GM06990 (cell line): ENCODE data around the gene PTGER3.

Experiments
- DNase-seq: peaks from one replicate; pipeline ENCODE4 v3.0.0-alpha.2; 2011; ENCODE audit not compliant: insufficient read length; ENCODE audit errors: extremely low read depth
- H3K27me3 ChIP-seq: replicated peaks from 2 replicates; pipeline ENCODE4 v1.6.0; 2011; ENCODE audit warnings: low read length; ENCODE audit not compliant: control insufficient read depth, insufficient read depth
- H3K36me3 ChIP-seq: 2 replicates; pipeline ENCODE4 v1.5.1; 2011; ENCODE audit warnings: low read length; ENCODE audit not compliant: control insufficient read depth, insufficient read depth
- H3K4me3 ChIP-seq: replicated peaks from 2 replicates; pipeline ENCODE4 v1.5.1; 2011; ENCODE audit warnings: low read depth, mild to moderate bottlenecking, control low read depth, low read length
- CTCF ChIP-seq: IDR thresholded peaks from 2 replicates; pipeline ENCODE4 v1.5.1; 2011; ENCODE audit warnings: low read length, control low read depth, mild to moderate bottlenecking, inconsistent platforms; ENCODE audit not compliant: insufficient read depth, poor library complexity, severe bottlenecking

Gene PTGER3

GRCh38 chr1:71033136-71033535 is 14.5 kb downstream of the PTGER3 start:
- H3K36me3 ChIP-seq: no peaks in the 10 kb centered on the region
- H3K4me3 ChIP-seq: no peak overlapping the region
- no peaks in the 10 kb centered on the region for H3K27me3 ChIP-seq
- TF ChIP-seq CTCF: no peak
- DNase-seq: no peak

DNA sequence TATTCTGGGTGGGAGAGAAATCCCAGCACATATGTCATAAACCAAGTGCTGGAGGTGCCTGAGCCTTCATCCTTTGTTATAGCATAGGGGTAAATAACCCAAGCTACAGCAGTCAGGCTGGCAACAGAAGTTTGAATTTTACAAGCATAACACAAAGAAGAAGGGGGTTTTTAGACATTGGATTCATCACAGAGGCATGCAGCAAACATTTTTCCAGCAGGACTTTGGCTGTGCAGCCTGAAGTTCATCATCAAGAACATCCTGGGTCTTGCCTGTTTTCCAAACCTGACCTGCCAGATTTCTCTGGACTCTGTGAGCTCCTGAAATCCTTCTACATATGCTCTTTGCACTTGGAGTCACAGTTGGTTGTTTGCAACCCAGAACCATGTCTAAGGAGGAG is 16.2 kb downstream of the PTGER3 start:
- TF ChIP-seq CTCF: no peak
- H3K36me3 ChIP-seq: no peaks in the 10 kb centered on the region
- DNase-seq: no peak
- H3K27me3 ChIP-seq: no peaks in the 10 kb centered on the region
- H3K4me3 ChIP-seq: no peak overlapping the region

GRCh38 chr1:71030026-71030425 is 17.6 kb downstream of the PTGER3 start:
- H3K27me3 ChIP-seq: no peaks in the 10 kb centered on the region
- no peak for DNase-seq
- no peak overlapping the region for H3K4me3 ChIP-seq
- H3K36me3 ChIP-seq: no peaks in the 10 kb centered on the region
- no peak for TF ChIP-seq CTCF

DNA sequence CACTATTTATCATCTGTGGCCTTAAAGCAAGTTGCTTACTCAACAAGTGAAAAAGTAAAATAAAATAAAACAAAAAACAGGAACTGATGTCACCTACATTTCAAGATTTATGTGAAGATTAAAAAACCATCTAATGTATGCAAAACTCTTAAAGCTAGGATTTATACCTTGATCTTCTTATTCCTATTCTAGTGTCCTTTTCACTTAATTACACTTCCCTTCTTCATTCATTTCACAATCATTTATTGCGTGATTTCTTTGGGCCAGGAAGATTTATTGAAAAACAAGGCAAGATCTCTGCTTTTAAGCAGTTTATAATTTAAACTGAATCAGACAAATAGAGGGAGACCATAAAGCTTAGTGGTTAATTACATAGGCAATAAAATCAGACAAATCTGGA is 18.6 kb downstream of the PTGER3 start:
- H3K4me3 ChIP-seq: no peak overlapping the region
- no peak for DNase-seq
- H3K36me3 ChIP-seq: no peaks in the 10 kb centered on the region
- no peak for TF ChIP-seq CTCF
- no peaks in the 10 kb centered on the region for H3K27me3 ChIP-seq

GRCh38 chr1:71027991-71028390 is 19.6 kb downstream of the PTGER3 start:
- no peaks in the 10 kb centered on the region for H3K36me3 ChIP-seq
- no peak for TF ChIP-seq CTCF
- no peak for DNase-seq
- H3K4me3 ChIP-seq: no peak overlapping the region
- no peaks in the 10 kb centered on the region for H3K27me3 ChIP-seq

GRCh38 chr1:71026093-71026492 is 21.5 kb downstream of the PTGER3 start:
- no peak overlapping the region for H3K4me3 ChIP-seq
- no peaks in the 10 kb centered on the region for H3K27me3 ChIP-seq
- no peak for DNase-seq
- TF ChIP-seq CTCF: no peak
- H3K36me3 ChIP-seq: no peaks in the 10 kb centered on the region
